ENCODE data around the gene AMN. TPM values are rescaled to one million over a fixed set of nuclear protein-coding genes. Genes with fewer than 3 reads are reported as not detected.
"Not testable (repeated sequence)": the region's sequence is repeated elsewhere in the genome, so short reads cannot be mapped to it uniquely, and the experiment has no call there.

The AMN gene
- total RNA-seq, 1 donor from 2014 or later = 11.8 TPM

DNA sequence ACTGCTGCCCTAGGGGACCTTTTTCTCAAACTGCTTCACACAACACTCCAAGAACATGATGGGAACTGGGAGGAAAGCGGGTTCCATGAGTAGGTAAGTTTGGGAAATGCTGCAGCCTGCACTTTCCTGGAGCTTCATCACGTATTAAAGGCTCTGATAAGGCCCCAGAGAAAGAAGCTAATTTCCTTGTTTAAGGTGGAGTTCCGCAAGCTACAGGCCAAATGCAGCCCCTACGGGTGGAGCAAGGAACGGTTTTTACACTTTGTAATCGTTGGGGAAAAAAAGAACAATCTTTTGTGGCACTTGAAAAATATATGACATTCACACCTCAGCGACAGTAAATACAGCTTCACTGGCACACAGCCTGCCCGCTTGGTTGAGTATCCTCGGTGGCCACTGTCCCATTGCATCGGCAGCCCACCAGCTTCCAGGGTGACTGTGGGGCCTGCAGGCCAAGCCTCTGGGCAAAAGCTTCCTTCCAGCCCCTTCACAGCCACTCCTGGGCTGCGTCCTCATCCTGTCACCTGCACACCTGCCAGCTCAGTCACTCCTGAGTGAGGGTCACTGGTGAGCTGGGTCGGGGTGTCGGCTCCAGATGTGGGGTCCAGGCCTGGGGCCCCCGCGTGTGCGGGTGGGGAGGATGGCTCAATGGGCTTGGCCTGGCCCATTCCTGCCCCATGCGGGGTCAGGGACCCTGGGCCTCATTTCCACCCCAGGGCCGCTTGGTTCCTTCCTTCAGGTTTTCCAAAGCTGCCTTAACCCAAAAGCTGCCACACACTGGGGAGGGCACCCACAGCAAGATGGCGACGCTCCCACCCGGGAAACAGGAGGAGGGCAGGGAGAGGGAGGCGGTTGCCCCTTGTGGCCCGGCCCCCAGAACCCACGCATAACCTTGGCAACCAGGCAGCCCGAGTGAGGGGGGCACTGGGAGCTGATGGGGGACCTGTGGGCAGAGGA lies 2.4 kb downstream of the AMN start:
- intact Hi-C loops (cut with DNase I) = loop anchor here (10.0 kb wide), 1 partner anchor 230 kb away; no protein-coding TSS in a partner anchor
- no peak for DNase-seq (ENCODE audit: extremely low spot score in 2 of 2)

DNA sequence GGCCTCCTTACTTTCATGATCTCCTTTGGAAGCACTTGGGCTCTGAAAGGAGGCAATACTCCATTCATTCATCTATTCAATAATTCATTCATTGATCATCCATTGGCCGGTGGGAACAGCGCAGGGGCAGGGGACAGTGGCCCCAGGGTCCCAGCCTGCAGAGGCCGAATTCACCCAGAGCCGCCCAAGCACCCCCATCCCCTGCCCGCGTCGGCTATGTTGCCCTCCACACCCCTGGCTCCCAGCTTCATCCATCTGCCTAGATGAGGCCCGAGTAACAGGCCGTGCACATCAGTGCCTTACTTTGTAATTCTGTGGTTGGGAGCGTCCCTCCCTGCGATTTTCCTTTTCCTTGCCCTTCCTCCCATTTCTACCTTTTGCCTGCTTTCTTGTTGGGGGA lies 3.2 kb downstream of the AMN start:
- Histone ChIP-seq H3K9me3 (no peaks in the 10 kb centered on the region), H3K4me3 (no peak overlapping the region), H3K27me3 (no peaks in the 10 kb centered on the region), H3K27ac (no peak overlapping the region), H3K36me3 (no peaks in the 10 kb centered on the region), H3K4me1 (peaks cover 47% of the 10 kb centered on the region)
- TF ChIP-seq POLR2AphosphoS5 (IDR thresholded peaks at IDR 0.05; ENCODE audit: insufficient read depth in 1 of 2, low read depth in 1 of 2) (no peak), POLR2A (IDR thresholded peaks at IDR 0.05) (no peak), CTCF (IDR thresholded peaks at IDR 0.05) (no peak)
- no peak for DNase-seq (ENCODE audit: extremely low spot score in 2 of 2)
- intact Hi-C loops (cut with DNase I) = loop anchor here (10.0 kb wide), 1 partner anchor 231 kb away; no protein-coding TSS in a partner anchor

More for the DNA sequence above, 2.4 kb downstream of the AMN start:
- Histone ChIP-seq H3K27ac (no peak overlapping the region), H3K9me3 (no peaks in the 10 kb centered on the region), H3K27me3 (no peaks in the 10 kb centered on the region), H3K36me3 (no peaks in the 10 kb centered on the region), H3K4me1 (peaks cover 42% of the 10 kb centered on the region), H3K4me3 (no peak overlapping the region)
- TF ChIP-seq POLR2A (IDR thresholded peaks at IDR 0.05) (no peak), POLR2AphosphoS5 (IDR thresholded peaks at IDR 0.05; ENCODE audit: insufficient read depth in 1 of 2, low read depth in 1 of 2) (no peak), CTCF (IDR thresholded peaks at IDR 0.05) (no peak)

- Histone ChIP-seq H3K4me1 (peaks cover 50% of the 10 kb centered on the region), H3K9me3 (no peaks in the 10 kb centered on the region)
- intact Hi-C loops (cut with DNase I) = loop anchor here (10.0 kb wide), 1 partner anchor 231 kb away; no protein-coding TSS in a partner anchor
These were observed 3.6 kb downstream of the AMN start for GRCh38 chr14:102926104-102926503.

GRCh38 chr14:102926840-102927239 lies 4.4 kb downstream of the AMN start:
- not testable (repeated sequence) for DNase-seq (ENCODE audit: extremely low spot score in 2 of 2)
- H3K4me1 ChIP-seq = peaks cover 50% of the 10 kb centered on the region

More at GRCh38 chr14:102926104-102926503, 3.6 kb downstream of the AMN start:
- Histone ChIP-seq H3K27ac (no peak overlapping the region), H3K27me3 (no peaks in the 10 kb centered on the region), H3K4me3 (no peak overlapping the region), H3K36me3 (no peaks in the 10 kb centered on the region)
- no peak for TF ChIP-seq POLR2A (IDR thresholded peaks at IDR 0.05)
- TF ChIP-seq POLR2AphosphoS5 (IDR thresholded peaks at IDR 0.05; ENCODE audit: insufficient read depth in 1 of 2, low read depth in 1 of 2) = no peak
- TF ChIP-seq CTCF (IDR thresholded peaks at IDR 0.05) = no peak
- DNase-seq (ENCODE audit: extremely low spot score in 2 of 2) = no peak

DNA sequence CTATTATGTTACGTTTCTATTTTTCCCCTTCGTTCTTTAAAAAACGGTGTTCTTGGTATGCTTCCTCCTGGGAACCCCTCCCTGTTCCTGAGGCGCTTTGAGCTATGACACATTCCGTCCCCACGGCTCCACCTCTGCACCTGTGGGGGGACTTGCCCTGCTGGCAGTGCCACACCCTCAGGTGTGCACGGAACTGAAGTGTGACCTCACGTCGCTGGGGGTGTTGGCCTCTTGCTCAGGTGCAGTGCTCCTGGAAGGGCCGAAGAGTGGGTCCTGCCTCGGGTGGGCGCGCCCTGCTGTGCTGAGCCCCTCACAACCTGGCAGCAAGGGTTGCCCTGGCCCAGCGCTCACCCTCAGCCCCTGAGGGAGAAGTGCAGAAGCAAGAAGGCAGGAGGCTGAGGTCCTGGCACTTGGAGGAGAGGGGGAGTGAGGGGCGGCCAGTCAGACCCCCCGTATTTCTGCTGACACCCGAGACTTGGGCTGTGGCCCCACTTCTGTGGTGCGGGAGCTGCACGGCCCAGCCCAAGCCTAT lies 4.9 kb downstream of the AMN start:
- H3K36me3 ChIP-seq = peaks cover 0 to 5% of the 10 kb centered on the region in 2 donors
- no peaks in the 10 kb centered on the region for H3K27me3 ChIP-seq
- intact Hi-C loops (cut with DNase I) = loop anchor here (10.0 kb wide), 1 partner anchor 233 kb away; no protein-coding TSS in a partner anchor
- H3K4me1 ChIP-seq = peaks cover 50% of the 10 kb centered on the region
- DNase-seq (ENCODE audit: extremely low spot score in 2 of 2) = no peak
- TF ChIP-seq CTCF (IDR thresholded peaks at IDR 0.05) (no peak), POLR2AphosphoS5 (IDR thresholded peaks at IDR 0.05; ENCODE audit: insufficient read depth in 1 of 2, low read depth in 1 of 2) (peak; percentile 16 to 52)
- H3K27ac ChIP-seq = peak overlapping the region; percentile 66
- peak overlapping the region; percentile 45 to 52 for H3K4me3 ChIP-seq
- H3K9me3 ChIP-seq = no peaks in the 10 kb centered on the region

More at GRCh38 chr14:102926840-102927239, 4.4 kb downstream of the AMN start:
- H3K9me3 ChIP-seq, H3K4me3 ChIP-seq, H3K27ac ChIP-seq, H3K36me3 ChIP-seq, H3K27me3 ChIP-seq: not testable (repeated sequence)
- intact Hi-C loops (cut with DNase I) = loop anchor here (10.0 kb wide), 1 partner anchor 232 kb away; no protein-coding TSS in a partner anchor
